WTC11 (cell line): ENCODE results near the gene C9orf50. TPM values are rescaled to one million over a fixed set of nuclear protein-coding genes. Genes with fewer than 3 reads are reported as not detected.

Source experiments
- ATAC-seq: fragments of 200-7000 bp; cut with Tn5 transposase; 2 replicates; pipeline ENCODE4 v1.10.0; 2021; ENCODE audit warnings: mild to moderate bottlenecking, moderate library complexity
- CTCF ChIA-PET: fragments of 300-600 bp; sonication (Branson Sonifier 250); formaldehyde crosslinking; loops from one replicate; lab custom pipeline; 2021; ENCODE audit warnings: antibody characterized with exemption; lab: Charles Lee
- POLR2A ChIA-PET: fragments of 350-600 bp; sonication (Branson Sonifier 250); formaldehyde crosslinking; loops from one replicate; lab custom pipeline; 2021; ENCODE audit warnings: antibody characterized with exemption; lab: Charles Lee
- DNase-seq: peaks from one replicate; pipeline ENCODE4 v3.0.0; 2021; ENCODE audit warnings: low spot score
- H3K27ac Mint-ChIP-seq: 2 replicates; pipeline ENCODE4 v1.8.0; 2021; ENCODE audit warnings: mixed read lengths
- H3K27me3 Mint-ChIP-seq: 2 replicates; pipeline ENCODE4 v1.8.0; 2021; ENCODE audit warnings: low read depth, mild to moderate bottlenecking, moderate library complexity, mixed read lengths
- H3K36me3 Mint-ChIP-seq: 2 replicates; pipeline ENCODE4 v1.8.0; 2021; ENCODE audit warnings: mixed read lengths
- H3K4me1 Mint-ChIP-seq: 2 replicates; pipeline ENCODE4 v1.8.0; 2022; ENCODE audit warnings: mixed read lengths
- H3K4me3 Mint-ChIP-seq: 2 replicates; pipeline ENCODE4 v1.8.0; 2021; ENCODE audit warnings: mild to moderate bottlenecking, moderate library complexity, mixed read lengths
- H3K9me3 Mint-ChIP-seq: 2 replicates; pipeline ENCODE4 v1.8.0; 2021; ENCODE audit warnings: mixed read lengths
- ESRRA ChIP-seq: sonication (generic); formaldehyde crosslinking; IDR thresholded peaks from 2 replicates; pipeline ENCODE4 v1.8.1; 2022; ENCODE audit warnings: mild to moderate bottlenecking, missing genetic modification reagents, borderline replicate concordance
- NFATC4 ChIP-seq: fragments of 250-450 bp; sonication (Bioruptor Pico); IDR thresholded peaks from 2 replicates; pipeline ENCODE4 v1.9.0; 2021; ENCODE audit warnings: mild to moderate bottlenecking
- SOX15 ChIP-seq: fragments of 250-450 bp; sonication (Bioruptor Pico); IDR thresholded peaks from 2 replicates; pipeline ENCODE4 v1.9.0; 2021; ENCODE audit warnings: mild to moderate bottlenecking
- TCF7 ChIP-seq: sonication (generic); formaldehyde crosslinking; IDR thresholded peaks from 2 replicates; pipeline ENCODE4 v1.8.0; 2022; ENCODE audit warnings: mild to moderate bottlenecking, low read depth, missing genetic modification reagents, moderate library complexity
- ZNF423 ChIP-seq: fragments of 250-450 bp; sonication (Bioruptor Pico); IDR thresholded peaks from 2 replicates; pipeline ENCODE4 v2.1.2; 2022; ENCODE audit warnings: mild to moderate bottlenecking, moderate library complexity
- total RNA-seq: library from RNA; stranded (reverse); gene quantifications from 3 replicates; pipeline ENCODE4 v1.2.3, GENCODE V29; 2021
- TF ChIP-seq, protein P1 (sequence below): sonication (generic); formaldehyde crosslinking; IDR thresholded peaks from 2 replicates; pipeline ENCODE4 v1.8.1; 2022; ENCODE audit warnings: low read depth, missing genetic modification reagents, borderline replicate concordance
- TF ChIP-seq, protein P2 (sequence below): fragments of 250-450 bp; sonication (Bioruptor Pico); IDR thresholded peaks from 2 replicates; pipeline ENCODE4 v1.9.0; 2021; ENCODE audit warnings: mild to moderate bottlenecking, borderline replicate concordance
- TF ChIP-seq, protein P3 (sequence below): sonication (generic); formaldehyde crosslinking; IDR thresholded peaks from 2 replicates; pipeline ENCODE4 v1.8.1; 2022; ENCODE audit warnings: missing genetic modification reagents, borderline replicate concordance
- TF ChIP-seq, protein P4 (sequence below): sonication (generic); formaldehyde crosslinking; IDR thresholded peaks from 2 replicates; pipeline ENCODE4 v1.8.0; 2023; ENCODE audit warnings: missing genetic modification reagents
- TF ChIP-seq, protein P5 (sequence below): sonication (generic); formaldehyde crosslinking; IDR thresholded peaks from 2 replicates; pipeline ENCODE4 v1.8.1; 2023; ENCODE audit warnings: mild to moderate bottlenecking, missing genetic modification reagents
- TF ChIP-seq, protein P6 (sequence below): sonication (generic); formaldehyde crosslinking; IDR thresholded peaks from 2 replicates; pipeline ENCODE4 v1.8.0; 2022; ENCODE audit warnings: mild to moderate bottlenecking, missing genetic modification reagents
- TF ChIP-seq, protein P7 (sequence below): sonication (generic); formaldehyde crosslinking; IDR thresholded peaks from 2 replicates; pipeline ENCODE4 v1.8.1; 2023; ENCODE audit warnings: mild to moderate bottlenecking, missing genetic modification reagents

The C9orf50 gene
- total RNA-seq, 1 experiment from 2014 or later, result 0.11 TPM

DNA sequence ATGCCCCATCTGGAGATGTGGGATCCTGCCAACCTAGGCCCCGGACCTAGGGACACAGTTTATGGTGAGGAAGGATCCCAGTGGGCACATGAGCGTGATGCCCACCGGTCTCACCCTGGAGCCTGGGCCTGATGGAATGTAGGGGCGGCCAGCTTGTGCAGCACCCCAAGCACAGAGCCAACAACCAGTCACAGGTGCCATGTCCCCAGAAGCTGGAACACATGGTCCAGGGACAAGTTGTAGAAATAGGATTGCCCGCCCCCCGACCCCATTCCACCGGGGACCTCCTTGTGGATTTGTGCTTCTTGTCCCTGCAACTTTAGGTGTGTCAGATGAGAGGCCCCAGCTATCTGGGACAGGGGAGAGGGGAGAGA lies 48.9 kb downstream of the C9orf50 start (continued):
- TF ChIP-seq, protein P1, sequence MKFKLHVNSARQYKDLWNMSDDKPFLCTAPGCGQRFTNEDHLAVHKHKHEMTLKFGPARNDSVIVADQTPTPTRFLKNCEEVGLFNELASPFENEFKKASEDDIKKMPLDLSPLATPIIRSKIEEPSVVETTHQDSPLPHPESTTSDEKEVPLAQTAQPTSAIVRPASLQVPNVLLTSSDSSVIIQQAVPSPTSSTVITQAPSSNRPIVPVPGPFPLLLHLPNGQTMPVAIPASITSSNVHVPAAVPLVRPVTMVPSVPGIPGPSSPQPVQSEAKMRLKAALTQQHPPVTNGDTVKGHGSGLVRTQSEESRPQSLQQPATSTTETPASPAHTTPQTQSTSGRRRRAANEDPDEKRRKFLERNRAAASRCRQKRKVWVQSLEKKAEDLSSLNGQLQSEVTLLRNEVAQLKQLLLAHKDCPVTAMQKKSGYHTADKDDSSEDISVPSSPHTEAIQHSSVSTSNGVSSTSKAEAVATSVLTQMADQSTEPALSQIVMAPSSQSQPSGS, result no peak
- no peak for TF ChIP-seq SOX15 (CRISPR knock-in tag)
- TF ChIP-seq, all 79 proteins: peak for 0

DNA sequence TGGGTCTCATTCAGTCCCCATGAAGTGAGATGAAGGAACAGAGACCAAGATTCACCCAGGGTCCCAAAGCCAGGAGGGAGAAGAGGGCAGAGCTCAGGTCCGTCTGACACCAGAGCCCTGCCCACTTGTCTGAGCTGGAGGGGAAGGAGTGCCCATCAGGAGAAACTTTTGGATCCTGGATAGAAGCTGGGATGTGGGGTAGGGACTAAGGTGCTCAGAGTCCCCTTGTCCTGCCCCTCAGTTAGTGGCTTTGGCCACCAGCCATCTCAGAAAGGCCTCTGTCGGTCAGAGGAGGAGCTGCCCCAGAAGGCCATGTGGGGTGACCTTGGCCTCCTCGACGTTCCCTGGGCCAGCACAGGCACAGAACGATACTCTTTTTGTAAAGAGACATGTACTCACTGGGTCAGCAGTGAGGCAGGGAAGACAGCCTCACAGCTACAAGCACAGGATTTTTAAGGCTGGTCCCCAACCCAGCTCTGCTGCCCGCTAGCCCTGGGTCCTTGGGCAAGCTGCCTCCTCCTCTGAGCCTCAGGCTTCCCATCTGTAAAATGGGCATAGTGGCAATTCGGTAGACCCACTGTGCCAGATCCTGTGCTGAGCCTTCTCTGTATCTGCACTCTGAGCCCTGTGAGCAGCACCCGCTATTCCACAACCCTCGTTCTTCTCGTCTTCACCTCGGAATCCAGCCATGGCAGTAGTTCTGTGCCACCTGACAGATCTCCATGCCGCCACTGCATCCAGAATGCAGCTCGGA lies 49.4 kb downstream of the C9orf50 start:
- H3K27me3 Mint-ChIP-seq, result peaks cover 24% of the 10 kb centered on the region
- peaks cover 7% of the 10 kb centered on the region for H3K9me3 Mint-ChIP-seq
- TF ChIP-seq, protein P2, sequence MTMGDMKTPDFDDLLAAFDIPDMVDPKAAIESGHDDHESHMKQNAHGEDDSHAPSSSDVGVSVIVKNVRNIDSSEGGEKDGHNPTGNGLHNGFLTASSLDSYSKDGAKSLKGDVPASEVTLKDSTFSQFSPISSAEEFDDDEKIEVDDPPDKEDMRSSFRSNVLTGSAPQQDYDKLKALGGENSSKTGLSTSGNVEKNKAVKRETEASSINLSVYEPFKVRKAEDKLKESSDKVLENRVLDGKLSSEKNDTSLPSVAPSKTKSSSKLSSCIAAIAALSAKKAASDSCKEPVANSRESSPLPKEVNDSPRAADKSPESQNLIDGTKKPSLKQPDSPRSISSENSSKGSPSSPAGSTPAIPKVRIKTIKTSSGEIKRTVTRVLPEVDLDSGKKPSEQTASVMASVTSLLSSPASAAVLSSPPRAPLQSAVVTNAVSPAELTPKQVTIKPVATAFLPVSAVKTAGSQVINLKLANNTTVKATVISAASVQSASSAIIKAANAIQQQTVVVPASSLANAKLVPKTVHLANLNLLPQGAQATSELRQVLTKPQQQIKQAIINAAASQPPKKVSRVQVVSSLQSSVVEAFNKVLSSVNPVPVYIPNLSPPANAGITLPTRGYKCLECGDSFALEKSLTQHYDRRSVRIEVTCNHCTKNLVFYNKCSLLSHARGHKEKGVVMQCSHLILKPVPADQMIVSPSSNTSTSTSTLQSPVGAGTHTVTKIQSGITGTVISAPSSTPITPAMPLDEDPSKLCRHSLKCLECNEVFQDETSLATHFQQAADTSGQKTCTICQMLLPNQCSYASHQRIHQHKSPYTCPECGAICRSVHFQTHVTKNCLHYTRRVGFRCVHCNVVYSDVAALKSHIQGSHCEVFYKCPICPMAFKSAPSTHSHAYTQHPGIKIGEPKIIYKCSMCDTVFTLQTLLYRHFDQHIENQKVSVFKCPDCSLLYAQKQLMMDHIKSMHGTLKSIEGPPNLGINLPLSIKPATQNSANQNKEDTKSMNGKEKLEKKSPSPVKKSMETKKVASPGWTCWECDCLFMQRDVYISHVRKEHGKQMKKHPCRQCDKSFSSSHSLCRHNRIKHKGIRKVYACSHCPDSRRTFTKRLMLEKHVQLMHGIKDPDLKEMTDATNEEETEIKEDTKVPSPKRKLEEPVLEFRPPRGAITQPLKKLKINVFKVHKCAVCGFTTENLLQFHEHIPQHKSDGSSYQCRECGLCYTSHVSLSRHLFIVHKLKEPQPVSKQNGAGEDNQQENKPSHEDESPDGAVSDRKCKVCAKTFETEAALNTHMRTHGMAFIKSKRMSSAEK (CRISPR knock-in tag), result no peak
- TF ChIP-seq ESRRA (CRISPR knock-in tag) (no peak), TCF7 (no peak), NFATC4 (CRISPR knock-in tag) (no peak), ZNF423 (CRISPR knock-in tag) (no peak)
- TF ChIP-seq, protein P3, sequence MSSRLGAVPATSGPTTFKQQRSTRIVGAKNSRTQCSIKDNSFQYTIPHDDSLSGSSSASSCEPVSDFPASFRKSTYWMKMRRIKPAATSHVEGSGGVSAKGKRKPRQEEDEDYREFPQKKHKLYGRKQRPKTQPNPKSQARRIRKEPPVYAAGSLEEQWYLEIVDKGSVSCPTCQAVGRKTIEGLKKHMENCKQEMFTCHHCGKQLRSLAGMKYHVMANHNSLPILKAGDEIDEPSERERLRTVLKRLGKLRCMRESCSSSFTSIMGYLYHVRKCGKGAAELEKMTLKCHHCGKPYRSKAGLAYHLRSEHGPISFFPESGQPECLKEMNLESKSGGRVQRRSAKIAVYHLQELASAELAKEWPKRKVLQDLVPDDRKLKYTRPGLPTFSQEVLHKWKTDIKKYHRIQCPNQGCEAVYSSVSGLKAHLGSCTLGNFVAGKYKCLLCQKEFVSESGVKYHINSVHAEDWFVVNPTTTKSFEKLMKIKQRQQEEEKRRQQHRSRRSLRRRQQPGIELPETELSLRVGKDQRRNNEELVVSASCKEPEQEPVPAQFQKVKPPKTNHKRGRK (CRISPR knock-in tag), result no peak
- TF ChIP-seq, protein P4, sequence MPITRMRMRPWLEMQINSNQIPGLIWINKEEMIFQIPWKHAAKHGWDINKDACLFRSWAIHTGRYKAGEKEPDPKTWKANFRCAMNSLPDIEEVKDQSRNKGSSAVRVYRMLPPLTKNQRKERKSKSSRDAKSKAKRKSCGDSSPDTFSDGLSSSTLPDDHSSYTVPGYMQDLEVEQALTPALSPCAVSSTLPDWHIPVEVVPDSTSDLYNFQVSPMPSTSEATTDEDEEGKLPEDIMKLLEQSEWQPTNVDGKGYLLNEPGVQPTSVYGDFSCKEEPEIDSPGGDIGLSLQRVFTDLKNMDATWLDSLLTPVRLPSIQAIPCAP (CRISPR knock-in tag), result no peak
- ATAC-seq (no peak), DNase-seq (no peak)
- peaks cover 30% of the 10 kb centered on the region for H3K4me1 Mint-ChIP-seq
- no peak overlapping the region for H3K4me3 Mint-ChIP-seq
- H3K27ac Mint-ChIP-seq, result no peak overlapping the region
- ChIA-PET POLR2A (interaction anchor here (3.0 kb wide), 1 partner anchor 25 kb away, joined by 12 read pairs; no protein-coding TSS in a partner anchor), CTCF (interaction anchor here (0.9 to 3.0 kb wide), 11 partner anchors 10 to 440 kb away, joined by 3 to 16 read pairs (median 4); partner anchors contain the start of gene NTMT1)
- peaks cover 6% of the 10 kb centered on the region for H3K36me3 Mint-ChIP-seq

DNA sequence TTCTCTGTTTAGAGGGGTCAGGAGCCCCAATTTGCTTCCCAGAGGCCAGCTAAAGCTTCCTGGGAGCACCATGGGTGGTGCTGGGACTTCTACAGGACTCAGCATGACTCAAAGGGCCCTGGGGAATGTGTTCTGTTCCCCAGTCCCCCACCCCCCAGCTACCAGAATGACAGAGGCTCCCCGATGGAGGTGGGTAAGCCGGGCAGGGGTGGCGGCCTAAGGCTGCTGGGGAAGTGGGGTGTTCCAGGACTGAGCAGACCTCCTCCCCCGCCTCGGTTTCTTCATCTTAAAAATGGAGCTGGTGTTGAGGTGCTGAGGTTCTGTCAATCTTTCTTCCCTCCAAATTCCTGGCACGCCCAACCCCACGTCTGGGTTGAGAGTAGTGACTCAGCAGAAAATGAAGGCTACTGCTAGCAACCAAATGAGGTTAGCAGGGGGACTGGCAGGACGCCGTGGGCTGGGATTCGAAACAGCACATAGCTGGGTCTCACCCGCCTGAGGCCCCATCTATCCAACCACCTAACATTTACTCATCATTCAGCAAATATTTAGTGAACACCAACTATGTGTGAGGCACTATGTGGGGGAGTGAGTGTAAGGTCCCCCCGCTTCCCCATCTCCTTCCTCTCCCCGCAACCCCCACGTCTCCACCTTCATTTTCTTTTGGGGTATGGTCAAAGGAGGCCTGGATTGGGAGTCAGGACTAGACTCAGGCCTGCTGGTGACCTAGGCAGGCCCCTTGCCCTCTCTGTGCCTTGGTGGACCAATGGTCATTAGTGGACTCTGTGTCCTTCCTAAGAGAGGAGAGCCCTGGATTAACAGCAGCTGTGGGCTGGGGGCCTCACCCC lies 50.2 kb downstream of the C9orf50 start:
- peaks cover 6% of the 10 kb centered on the region for H3K36me3 Mint-ChIP-seq
- no peak for DNase-seq
- no peak overlapping the region for H3K27ac Mint-ChIP-seq
- H3K4me1 Mint-ChIP-seq, result peaks cover 30% of the 10 kb centered on the region
- peaks cover 23% of the 10 kb centered on the region for H3K27me3 Mint-ChIP-seq
- peaks cover 7% of the 10 kb centered on the region for H3K9me3 Mint-ChIP-seq
- POLR2A ChIA-PET, result interaction anchor here (3.0 kb wide), 1 partner anchor 26 kb away, joined by 12 read pairs; no protein-coding TSS in a partner anchor
- no peak for ATAC-seq
- CTCF ChIA-PET, result interaction anchor here (0.9 to 3.0 kb wide), 15 partner anchors 11 to 439 kb away, joined by 3 to 16 read pairs (median 5); partner anchors contain the start of gene NTMT1
- no peak overlapping the region for H3K4me3 Mint-ChIP-seq
- TF ChIP-seq, protein P5, sequence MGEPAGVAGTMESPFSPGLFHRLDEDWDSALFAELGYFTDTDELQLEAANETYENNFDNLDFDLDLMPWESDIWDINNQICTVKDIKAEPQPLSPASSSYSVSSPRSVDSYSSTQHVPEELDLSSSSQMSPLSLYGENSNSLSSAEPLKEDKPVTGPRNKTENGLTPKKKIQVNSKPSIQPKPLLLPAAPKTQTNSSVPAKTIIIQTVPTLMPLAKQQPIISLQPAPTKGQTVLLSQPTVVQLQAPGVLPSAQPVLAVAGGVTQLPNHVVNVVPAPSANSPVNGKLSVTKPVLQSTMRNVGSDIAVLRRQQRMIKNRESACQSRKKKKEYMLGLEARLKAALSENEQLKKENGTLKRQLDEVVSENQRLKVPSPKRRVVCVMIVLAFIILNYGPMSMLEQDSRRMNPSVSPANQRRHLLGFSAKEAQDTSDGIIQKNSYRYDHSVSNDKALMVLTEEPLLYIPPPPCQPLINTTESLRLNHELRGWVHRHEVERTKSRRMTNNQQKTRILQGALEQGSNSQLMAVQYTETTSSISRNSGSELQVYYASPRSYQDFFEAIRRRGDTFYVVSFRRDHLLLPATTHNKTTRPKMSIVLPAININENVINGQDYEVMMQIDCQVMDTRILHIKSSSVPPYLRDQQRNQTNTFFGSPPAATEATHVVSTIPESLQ (CRISPR knock-in tag), result no peak
- TF ChIP-seq, protein P6, sequence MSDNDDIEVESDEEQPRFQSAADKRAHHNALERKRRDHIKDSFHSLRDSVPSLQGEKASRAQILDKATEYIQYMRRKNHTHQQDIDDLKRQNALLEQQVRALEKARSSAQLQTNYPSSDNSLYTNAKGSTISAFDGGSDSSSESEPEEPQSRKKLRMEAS, result peak; percentile 35; the same call in 1 of the 2 replicates
- TF ChIP-seq, protein P7, sequence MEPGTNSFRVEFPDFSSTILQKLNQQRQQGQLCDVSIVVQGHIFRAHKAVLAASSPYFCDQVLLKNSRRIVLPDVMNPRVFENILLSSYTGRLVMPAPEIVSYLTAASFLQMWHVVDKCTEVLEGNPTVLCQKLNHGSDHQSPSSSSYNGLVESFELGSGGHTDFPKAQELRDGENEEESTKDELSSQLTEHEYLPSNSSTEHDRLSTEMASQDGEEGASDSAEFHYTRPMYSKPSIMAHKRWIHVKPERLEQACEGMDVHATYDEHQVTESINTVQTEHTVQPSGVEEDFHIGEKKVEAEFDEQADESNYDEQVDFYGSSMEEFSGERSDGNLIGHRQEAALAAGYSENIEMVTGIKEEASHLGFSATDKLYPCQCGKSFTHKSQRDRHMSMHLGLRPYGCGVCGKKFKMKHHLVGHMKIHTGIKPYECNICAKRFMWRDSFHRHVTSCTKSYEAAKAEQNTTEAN (CRISPR knock-in tag), result no peak
